Endometrium (tissue), 2 donors: ENCODE data around the gene LRRC45.

Source experiments
- FAIRE-seq: peaks from 2 replicates; lab custom pipeline; 2012; peaks lifted over from hg19 to GRCh38; lab: Jason Lieb, UNC
- donor health status: control.
- donor health status: control.

LRRC45 gene

GRCh38 chr17:82008258-82008940, 14.7 kb upstream of the LRRC45 start:
- FAIRE-seq = no peak

DNA sequence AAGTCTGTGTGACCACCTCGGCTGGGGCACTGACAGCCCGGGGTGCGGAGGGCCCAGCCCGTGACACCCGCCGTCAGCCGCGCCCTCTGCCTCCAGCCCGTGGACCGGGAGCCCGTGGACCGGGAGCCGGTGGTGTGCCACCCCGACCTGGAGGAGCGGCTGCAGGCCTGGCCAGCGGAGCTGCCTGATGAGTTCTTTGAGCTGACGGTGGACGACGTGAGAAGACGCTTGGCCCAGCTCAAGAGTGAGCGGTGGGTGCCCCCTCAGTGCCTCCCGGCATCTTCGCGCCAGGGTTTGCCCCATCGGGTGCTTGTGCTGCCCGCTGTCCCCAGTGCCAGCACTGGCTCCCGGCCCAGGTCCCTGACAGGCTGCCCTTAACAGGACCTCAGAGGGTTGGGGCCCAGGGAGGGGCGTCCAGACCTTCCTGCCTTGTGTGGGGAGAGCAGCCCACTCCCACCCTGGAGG, 14.1 kb upstream of the LRRC45 start:
- no peak for FAIRE-seq

DNA sequence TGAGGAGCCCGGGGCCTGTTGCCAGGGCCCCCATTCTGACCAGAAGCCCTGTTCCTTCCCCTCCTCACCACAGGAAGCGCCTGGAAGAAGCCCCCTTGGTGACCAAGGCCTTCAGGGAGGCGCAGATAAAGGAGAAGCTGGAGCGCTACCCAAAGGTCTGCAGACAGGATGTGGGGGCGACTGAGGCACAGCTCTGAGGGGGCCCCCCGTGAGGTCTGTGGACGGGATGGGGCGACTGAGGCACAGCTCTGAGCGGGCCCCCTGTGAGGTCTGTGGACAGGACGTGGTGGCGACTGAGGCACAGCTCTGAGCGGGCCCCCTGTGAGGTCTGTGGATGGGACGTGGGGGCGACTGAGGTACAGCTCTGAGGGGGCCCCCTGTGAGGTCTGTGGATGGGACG, 13.7 kb upstream of the LRRC45 start:
- no peak for FAIRE-seq

DNA sequence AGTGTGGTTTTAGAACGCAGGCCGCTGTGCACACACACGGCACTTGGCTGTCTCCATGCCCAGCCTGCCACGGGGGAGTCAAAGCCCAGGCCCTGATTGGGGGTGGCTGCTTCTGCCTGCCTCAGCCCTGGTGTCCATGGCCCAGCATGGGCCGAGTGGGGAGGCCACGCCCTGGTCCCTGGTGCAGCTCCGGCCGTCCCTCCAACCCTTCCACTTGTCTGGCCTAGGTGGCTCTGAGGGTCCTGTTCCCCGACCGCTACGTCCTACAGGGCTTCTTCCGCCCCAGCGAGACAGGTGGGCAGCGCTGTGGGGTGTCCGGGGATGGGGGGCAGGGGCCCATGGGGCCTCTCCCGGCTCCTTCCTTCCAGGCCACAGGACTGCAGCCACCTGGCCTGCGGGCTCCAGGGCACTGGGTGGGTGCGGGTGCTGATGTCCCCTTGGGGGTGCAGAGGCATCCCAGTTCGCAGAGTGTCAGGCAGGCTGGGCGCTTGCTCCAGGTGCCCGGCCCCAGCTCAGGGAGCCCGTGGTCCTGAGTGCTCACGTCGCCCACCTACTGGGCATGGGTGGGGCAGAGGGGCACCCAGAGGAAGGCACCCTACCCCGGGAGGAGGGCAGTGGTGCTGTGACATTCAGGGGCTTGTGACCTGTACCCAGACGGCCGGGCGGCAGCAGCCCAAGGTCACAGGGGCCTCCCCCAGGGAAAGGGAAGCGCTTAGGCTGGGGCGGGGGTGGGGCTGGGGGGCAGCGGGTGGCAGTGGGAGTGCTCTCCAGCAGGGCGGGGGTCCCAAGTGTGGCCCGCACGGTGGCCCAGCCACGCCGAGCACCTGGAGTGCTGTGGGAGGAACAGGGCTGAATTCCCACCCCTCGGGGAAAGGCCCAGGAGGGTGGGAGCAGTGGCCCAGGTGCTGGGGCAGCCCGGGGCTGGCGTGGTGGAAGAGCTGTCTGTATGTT, 12.3 kb upstream of the LRRC45 start:
- no peak for FAIRE-seq

DNA sequence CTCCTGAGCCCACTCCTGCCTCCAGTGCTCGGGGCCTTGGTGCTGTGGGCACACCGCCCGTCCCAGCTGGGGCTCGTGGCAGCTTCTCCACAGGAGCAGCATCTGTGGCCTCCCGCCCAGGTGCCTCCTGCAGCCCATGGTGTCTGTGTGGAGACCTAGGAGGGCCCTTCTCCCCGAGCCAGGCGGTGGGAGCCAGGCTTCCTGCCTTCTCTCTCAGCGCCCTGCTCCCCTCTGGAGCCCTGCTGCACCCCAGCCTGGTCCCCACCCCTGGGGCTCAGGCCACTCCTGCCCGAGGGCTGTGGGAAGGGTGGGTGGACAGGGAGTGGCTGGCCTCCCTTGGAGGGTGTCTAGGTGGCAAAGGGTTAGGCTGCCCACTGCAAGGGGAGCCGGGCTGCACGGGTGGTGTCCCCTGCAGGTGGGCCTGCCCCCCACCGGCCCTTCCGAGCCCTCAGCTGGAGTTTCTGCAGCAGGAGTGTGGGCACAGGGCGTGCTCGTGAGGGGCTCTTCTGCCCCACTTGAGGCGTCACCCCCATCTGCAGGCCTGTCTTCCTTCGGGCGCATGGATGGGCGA, 11.4 kb upstream of the LRRC45 start:
- FAIRE-seq = no peak

- no peak for FAIRE-seq
These were observed 10.9 kb upstream of the LRRC45 start for GRCh38 chr17:82012261-82012639.

DNA sequence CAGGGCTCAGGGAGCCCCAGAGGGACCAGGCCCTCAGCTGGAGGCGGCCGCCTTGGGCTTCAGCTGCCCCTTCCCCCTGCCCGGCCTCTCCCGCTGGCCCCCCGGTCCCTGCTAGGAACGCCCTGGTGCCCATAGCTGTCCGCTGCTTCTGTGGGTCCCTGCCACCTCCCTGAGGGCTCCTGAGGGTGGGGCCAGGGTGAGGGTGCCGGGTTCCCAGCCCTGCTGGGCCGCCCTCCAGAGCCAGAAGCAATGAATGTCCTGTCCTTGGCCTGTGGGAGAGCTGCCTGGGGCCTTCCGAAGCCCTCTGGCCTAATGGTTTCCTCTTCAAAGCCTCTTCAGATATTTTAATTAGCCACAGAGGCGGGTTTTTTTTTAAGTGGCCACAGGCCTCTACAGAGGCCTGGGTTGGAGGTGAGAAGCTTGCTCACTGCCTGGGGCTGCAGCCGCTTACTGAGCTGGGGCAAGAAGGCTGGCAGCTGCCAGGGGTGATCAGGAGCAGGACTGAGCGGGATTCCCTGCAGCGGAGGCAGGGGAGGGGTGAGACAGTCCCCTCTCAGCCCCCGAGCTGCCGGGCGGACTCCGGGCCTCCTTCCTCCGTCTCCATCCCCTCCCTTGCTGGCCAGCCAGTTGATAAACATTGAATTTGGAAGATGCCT, 10.3 kb upstream of the LRRC45 start:
- no peak for FAIRE-seq

- FAIRE-seq = no peak
These were observed 9.8 kb upstream of the LRRC45 start for GRCh38 chr17:82013341-82013740.

- FAIRE-seq = no peak
These were observed 9.3 kb upstream of the LRRC45 start for GRCh38 chr17:82013772-82014321.

- FAIRE-seq = no peak
These were observed 8.7 kb upstream of the LRRC45 start for GRCh38 chr17:82014432-82014831.

DNA sequence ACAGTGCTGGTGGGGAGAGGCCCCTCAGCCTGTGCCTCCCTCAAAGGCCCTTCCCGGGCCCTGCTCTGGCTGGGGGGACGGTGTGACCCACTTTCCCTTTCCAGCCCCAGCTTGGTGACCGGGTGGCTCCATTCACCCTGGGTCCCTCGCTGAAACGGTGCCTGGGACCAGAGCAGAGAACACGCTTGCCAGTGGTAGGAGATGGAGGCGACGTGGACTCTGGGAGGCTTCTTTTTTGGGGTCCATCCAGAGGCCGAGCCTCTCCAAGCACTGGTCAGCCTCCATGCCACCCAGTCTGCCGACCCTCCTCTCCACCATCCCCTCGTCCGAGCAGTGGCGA, 8.2 kb upstream of the LRRC45 start:
- FAIRE-seq = no peak

- no peak for FAIRE-seq
These were observed 7.7 kb upstream of the LRRC45 start for GRCh38 chr17:82015311-82015971.

- FAIRE-seq = no peak
These were observed 6.8 kb upstream of the LRRC45 start for GRCh38 chr17:82016061-82016874.

DNA sequence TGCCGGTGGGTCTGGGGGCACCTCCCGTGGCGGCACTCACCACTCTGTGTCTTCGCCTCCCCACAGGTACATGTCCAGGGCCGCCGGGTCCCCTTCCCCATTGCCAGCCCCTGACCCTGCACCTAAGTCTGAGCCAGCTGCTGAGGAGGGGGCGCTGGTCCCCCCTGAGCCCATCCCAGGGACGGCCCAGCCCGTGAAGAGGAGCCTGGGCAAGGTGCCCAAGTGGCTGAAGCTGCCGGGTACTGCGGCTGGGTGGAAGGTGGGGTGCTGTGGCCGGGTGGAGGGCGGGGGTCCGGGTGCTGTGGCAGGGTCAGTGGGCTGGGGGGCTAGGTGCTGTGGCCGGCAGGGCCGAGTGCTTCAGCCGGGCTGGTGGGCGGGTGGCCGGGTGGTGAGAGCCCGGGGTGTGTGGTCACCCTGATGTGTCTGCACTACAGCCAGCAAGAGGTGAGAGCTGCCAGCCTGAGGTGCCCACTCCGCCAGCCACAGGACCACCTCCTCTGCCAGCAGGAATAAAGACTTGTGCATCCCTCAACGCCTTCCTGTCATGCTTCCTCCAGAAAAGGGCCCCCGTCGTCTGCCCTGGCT, 6.1 kb upstream of the LRRC45 start:
- no peak for FAIRE-seq

DNA sequence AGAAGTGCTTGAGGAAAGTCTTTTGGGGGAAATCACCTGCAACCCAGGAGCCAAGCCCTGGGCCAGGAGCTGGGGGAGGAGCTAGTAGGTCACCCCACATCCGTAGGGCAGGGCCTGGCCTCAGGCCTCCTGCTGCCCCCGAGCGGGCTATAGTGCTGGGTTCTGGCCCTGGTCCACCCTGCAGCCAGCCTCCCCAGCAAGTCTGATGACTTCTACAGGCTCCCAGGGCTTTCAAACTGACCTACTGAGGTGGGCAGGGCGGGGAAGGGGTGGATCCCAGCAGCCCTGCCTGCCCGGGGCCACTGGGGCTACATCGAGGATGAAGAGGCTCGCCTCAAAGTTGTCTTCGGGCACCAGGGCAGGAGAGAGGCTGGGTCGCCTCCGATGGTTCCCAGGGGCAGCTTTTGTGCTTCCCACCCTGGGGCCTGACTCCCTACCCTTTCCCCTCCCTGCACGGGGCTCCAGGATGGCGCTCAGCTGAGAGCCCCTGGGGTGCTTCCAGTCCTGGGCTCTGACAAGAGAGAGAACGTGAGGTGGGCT, 5.4 kb upstream of the LRRC45 start:
- FAIRE-seq = no peak

- no peak for FAIRE-seq
These were observed 4.7 kb upstream of the LRRC45 start for GRCh38 chr17:82018152-82018988.

- no peak for FAIRE-seq
These were observed 4.0 kb upstream of the LRRC45 start for GRCh38 chr17:82018989-82019689.

DNA sequence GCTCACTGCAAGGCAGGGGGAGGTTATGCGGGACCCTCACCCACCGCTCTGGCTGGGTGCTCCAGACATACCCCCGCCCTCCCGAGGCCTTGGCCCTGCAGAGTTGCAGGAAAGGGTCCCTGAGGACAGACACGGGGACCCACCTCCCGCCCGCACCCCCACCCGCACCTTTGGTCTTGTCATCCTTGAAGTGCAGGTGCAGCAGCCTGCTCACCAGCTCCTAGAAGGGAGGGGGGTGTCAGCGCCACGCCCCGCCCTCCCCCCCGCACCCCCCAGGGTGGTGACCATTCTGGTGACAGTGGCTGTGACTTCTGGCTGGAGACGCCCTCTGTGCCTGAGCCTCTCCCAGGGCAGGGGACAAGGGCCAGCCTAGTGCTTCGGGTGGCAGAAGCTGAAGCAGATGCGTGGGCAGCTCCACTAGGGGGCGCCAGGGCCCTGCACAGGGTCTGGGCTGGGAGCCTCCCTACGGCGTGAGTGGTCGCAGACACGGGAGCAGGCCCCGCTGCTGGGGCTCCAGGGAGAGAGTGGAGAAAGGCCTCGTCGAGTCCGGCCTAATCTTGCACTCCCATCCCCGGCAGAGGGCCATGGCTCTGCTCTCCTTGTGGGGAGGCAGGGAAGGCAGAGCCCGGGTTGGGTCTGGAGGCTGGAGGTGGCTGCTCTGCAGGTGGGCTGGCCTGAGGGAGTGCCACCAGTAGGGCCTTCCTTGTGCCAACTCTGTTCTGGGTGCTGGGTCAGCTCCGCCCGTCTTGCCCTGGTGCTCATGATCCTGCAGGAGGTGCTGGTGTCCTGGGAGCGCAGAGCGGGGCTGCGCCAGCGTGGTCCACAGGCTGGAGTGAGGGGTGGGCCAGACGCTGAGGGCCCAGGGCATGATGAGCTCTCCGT, 3.2 kb upstream of the LRRC45 start:
- FAIRE-seq = no peak
